Activated T-helper 1 cell treated with Interleukin-2 at 50 U/mL for 16 hours (primary cell): ENCODE data around the gene DHX32.
"Not testable (repeated sequence)": the region's sequence is repeated elsewhere in the genome, so short reads cannot be mapped to it uniquely, and the experiment has no call there.

Experiments
- DNase-seq: peaks from one replicate; pipeline ENCODE4 v3.0.0-alpha.2; 2020; ENCODE audit warnings: low read depth

The DHX32 gene

DNA sequence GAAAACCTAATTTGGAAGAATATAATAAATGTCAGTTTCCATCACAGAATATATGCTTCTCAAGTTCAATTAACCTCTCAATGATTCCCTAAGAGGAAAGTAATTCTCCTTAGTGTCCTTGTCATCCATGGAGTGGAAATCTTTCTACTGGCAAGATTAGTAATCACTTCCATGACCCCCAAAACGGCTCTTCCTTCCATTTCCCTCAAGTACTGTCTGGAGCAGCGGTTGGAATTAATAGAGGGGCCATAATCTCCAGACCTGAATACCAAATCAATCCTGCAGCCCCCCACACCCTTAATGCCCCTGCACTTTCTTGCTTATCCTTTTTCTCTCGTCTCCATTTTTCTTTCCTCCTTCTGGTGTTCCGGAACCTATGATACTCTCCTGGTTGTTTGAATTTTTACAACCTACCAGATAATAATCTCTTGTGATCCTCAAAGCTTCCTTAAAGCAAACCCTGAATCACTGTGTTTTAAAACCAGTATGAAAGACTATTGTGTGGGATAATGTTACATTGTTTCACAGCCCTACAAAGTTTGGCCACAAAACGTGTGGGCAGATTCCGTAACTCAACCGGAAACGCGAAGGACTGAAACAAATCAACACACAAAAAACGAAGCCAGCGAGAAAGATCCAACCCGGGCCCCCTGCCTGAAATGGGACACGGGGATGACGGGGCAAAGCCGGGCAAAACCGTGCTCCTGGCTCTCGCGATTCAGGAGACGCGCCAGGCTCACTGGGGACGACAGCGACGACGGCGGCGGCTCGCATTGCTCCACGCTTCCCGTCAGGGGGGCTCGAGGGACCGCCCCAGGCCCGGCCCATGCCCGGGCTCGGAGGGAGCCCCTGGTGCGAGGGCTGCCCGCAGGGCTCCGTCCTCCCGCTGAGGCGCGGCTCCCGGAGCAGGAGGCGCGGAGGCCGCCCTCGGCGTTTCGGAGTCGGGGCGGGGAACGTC is 14.3 kb upstream of the DHX32 start:
- peak; percentile 4 for DNase-seq

DNA sequence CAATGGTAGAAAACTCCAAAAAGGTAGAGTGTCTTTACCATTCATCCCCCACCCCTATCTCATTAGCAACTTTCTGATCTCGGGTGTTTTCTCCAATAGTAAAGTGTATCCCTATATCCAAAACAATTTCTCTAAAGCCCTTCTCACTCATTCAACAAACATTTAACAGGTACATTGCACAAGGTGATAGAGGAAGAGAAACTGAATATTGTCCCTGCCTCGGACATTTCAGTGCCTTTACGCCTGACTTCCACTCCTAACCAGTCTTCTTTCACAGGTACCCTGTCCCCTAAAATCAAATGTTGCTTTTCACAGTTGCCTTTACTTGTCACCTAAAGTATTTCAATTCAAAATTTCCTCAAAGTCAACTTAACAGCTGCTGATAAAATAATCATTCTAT is 13.1 kb upstream of the DHX32 start:
- not testable (repeated sequence) for DNase-seq

DNA sequence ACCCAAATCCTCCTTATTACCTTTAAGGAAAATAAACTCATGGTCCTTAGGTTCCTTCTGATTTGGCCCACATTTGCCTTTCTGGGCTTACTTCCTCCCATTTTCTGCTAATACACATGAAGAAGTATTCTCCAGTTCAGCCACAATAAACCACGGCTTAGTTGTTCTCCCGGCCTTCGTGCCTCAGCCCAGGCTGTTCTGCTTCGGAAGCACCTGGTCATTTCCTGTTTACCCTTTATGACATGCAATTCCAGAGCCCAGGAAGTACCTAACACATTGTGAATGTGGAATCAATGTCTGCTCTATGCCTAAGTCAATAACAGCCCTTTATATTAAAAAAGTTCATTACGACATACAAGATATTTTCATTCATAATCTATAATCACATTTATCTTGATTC is 11.3 kb upstream of the DHX32 start:
- not testable (repeated sequence) for DNase-seq

DNA sequence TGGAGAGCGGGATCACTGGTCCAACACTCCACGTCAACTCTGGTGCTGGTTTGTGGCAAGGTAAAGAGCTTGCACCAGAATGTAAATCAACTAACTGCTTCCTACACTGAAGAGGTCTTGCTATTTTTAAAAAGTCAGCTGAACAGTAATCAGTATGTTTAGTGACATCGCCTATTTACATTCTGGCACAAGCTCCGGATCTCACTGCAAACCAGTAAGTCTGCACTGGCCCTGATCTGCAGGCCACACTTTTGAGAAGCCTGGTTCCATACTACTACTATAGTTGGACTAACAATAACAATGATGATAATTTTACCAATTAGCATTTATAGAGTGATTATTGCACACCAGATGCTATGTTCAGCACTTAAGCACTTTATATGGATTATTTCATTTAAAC is 8.3 kb upstream of the DHX32 start:
- DNase-seq = not testable (repeated sequence)

DNA sequence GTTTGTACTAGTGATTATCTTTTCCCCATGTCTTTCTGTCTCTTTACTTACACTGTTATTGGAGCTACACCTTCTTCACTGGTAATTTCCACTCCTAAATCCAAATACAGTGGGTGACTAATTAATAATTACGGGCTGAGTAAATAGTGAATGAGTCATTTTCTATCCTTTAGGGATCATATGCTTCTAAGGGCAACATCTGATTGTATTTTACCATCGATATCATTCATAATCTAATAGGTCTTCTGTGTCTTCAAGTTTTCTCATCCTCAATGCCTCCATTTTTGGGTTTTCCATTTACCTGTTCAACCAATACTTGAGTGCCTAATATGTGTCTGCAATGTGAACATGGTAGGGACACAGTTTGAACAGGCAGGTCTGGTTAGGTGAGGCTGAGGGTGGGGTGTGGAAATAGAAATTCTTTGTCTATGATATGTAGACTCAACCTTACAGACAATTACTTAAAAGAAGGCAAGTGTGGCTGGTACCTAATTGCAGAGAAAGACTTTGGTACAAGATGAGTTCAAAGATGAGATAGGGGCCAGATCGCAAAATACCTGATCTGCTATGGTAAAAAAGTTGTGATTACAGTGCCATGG is 5.9 kb upstream of the DHX32 start:
- no peak for DNase-seq

DNA sequence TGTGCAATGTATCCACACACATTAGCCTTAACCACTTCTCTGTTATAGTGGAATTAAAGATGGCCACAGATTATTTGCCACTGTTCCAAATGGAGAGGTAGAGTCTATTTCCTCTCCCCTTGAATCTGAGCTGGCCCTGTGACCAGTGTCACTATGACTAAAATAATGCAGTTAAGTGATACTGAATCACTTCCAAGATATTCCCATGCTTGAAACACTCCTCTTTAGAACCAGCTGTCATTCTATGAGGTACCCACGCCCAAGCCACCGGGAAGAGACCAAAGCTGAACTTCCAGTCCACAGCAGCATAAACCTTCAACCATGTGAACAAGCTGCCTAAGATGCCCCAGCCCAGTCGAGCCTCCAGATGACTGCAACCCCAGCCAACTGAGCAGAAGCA is 2.1 kb upstream of the DHX32 start:
- no peak for DNase-seq

DNA sequence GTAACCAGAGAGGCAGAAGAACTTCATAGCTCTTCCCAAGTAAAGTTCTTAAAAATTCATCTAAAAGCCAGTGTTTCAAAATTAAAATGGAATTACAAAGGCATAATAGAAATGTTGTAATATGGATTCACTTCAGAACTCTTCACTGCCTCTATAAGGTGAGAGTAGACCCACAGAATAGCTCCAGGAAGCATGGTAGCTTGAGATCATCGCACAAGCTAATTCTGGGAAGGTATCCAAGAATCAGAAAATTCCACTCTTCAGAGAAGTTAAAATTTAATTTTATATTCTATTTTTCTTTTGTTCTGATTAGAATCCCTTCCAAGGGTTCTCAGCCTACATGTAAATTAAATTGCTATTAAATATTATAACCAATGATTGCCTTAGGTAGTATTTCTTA is 1.5 kb upstream of the DHX32 start:
- no peak for DNase-seq

DNA sequence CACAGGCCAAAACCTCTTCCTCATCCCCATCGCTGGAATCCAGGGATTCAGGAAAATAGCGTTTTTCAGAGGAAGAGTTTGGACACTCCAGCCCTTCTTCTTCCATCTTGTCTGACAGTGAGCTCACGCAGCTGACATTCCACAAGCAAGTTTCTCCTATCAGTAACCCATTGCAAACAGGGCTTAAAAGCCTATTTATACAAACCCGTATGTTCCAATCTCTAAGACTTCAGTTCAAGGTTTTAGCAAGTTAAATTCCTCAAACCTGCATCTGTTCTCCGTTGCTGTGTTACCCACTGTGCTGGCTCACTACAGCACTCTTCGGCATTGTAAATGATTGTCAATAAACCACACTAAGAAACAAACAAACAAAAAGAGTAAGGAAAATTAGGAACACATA is 373 bp downstream of the DHX32 start:
- DNase-seq = no peak

DNA sequence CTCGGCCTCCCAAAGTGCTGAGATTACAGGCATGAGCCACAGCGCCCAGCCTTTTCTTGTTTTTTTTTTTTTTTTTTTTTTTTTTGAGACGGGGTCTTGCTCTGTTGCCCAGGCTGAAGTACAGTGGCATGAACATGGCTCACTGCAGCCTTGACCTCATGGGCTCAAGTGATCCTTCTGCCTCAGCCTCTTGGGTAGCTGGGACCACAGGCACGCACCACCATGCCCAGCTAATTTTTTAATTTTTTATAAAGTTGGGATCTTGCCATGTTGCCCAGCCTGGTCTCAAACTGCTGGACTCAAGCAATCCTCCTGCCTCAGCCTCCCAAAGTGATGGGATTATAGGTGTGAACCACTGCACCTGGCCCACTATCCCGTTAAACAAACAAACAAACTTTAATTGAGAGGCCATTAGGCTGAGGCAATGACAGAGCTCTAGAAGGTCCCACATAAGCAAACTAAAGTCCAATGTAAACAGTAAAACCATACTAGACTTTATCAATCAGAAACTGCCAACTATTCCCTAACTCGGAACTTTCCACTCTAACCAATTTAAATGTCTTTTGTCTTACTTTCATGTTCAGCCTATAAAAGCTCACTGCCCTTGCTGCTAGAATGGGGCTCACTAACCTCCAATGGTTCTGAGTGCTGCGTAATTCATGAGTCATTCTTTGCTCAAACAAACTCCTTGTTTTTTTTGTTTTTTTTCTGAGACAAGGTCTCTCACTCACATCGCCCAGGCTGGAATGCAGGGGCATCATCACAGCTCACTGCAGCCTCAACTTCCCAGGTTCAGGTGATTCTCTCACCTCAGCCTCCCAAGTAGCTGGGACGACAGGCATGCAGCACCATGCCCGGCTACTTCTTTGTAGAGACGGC is 1.9 kb downstream of the DHX32 start:
- no peak for DNase-seq

DNA sequence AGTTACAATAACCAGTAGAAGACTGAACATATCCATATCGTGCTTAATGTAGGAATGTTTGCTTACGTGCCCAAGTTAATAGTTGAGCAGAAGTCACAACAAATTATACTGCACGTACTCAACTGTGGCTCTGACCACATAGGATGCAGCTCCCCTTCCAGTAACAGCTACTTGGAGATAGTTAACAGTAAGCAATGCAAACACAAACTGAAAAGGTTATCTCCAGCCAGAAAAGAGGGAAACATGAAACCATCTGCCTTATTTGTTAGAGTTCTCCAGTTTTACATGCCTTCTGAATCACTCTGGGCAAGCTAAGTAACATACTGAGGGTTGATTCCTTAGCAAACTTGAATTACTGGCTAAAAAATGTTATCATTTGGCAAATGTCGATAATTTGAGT is 9.8 kb downstream of the DHX32 start:
- no peak for DNase-seq

DNA sequence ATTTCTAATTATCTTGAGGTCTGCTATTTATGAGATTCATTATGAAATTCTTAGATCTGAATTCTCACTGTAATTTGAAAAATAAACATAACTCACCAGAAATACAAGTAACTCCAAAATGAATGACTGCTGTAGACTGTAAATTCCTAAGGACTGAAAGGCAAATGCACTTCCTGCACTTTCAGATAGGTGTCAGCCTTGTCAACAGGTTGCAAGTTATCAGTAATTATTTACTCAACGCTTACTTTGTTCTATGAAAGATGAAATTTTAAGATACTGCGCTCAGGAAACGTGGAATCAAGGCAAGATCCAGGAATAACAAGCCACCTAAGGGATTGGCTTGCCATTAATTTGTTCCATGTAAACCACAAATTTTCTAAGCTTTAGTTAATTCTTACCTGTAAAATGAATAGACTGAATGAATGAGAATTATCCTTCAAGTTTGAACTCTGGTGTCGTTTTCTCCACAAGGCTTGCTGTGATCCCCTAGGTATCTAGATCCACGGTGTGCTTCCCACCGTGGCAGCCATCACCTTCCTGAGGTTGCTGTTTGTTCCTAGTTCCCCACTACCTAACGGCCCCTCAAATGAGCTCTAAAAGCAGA is 12.6 kb downstream of the DHX32 start:
- no peak for DNase-seq

DNA sequence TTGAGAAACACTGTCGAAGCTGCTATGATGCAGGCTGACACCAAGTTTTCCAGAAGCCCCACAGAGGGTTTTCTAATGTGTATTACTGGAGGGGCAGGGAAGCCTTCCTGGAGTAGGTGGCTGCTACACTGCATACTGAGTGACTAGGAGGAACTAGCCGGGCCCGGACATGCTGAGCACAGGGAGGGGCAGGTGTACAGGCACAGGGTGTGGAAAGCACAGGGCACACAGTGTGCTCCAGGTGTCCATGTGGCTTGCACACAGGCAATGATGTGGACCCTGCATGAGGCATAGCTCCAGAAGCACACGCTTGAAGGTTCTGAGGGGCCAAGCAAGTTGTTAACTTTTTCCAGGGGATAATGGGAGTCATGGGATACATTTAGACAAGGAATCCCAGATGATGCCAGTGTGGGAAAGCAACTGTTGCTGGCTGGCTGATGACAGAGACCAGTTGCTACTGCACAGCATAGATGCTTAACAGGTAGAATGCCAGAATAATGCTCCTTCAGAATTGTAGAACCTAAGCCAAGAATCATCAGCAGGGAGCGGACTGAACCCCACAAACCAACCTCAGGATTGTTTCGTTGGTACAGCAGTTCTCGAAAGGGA is 14.6 kb downstream of the DHX32 start:
- DNase-seq = no peak

DNA sequence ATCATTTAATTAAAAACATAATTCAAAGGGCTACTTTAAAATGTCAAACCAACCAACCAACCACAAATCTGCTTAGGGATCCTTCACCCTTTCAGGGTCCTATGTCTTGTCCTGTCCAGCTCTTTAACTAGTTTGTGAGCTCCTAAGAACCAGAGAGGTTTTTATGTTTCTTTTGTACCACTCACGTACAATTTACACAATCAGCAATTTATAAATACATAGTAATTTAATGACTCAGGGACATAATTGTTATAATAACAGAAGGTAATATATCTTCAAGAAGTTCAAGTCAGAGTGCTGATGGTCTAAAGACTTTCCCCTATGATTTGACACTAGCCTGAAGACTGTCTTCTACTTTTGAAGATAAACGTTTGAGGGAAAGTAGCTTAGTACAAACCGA is 16.0 kb downstream of the DHX32 start:
- no peak for DNase-seq

DNA sequence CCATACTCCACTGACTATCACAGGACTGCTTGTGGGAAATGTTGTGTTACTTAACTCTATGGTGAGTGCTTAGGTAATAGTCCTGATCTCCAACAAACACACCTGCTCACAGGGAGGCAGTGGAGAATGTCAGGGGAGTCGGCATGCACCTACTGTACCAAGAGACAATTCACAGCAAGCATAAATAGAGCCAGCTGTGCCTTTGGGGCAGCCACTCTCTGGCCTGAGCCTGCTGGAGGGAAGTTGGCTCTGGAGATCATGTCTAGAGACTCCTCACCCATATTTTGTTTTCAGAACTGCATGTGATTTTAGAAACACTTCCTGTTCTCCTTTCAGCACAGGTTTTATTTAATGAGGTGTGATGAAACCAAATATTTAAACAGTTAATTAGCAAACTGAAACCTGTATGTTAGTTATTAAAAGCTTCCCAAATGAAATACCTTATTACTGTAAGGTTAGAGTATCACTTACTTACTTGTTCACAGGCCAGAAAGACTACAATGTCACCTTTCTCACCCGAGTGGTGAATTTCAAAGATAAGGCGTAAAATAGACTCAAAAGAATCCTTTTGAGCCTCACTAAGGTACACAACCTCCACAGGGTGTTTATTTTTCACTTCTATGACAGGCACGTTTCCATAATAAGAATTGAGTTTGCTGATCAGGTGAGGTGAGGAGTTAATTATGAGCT is 21.8 kb downstream of the DHX32 start:
- DNase-seq = no peak

DNA sequence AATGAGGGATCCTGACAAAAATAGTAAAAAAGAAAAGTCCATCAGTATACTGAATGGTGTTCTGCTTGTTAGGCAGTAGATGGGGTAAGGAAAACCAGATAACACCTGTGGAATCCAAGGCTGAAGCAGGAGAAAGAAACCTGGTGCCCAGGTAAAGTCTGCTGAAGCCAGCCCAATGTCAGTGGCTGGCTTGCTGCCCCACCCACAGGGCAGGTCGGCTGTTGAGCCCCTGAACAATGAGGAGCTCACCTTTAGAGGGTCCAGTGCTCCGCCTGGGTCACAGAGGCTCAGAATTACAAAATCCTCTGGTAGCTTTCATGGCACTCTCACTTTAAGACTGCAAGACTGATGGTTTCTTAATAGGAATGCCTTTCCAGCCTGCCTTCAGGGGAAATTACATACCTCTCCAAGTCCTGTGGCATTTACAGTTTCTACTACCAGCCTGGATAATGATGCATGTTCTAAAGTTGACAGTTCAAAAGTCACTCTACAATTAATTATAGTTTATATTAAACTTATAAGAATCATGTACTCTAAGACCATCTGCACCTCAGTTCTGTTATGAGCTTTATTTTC is 23.8 kb downstream of the DHX32 start:
- DNase-seq = no peak

DNA sequence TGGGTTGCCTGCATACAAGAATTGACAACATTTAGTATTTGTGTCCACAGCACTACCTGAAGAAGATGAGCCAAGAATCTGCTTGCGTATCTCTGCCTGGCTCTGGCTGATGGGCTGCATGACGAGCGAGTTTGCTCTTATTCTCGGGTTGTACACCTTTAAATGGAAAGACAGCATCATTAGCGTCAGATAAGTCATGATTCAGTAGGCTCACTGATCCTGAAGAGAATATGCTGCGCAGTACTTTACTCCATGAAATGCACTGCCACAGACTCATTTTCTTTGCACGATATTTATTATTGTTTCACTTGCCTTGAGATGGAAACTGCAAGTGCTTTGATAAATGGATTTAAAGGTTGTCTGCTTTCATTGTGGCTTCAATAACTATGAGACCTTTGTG is 28.6 kb downstream of the DHX32 start:
- DNase-seq = no peak

DNA sequence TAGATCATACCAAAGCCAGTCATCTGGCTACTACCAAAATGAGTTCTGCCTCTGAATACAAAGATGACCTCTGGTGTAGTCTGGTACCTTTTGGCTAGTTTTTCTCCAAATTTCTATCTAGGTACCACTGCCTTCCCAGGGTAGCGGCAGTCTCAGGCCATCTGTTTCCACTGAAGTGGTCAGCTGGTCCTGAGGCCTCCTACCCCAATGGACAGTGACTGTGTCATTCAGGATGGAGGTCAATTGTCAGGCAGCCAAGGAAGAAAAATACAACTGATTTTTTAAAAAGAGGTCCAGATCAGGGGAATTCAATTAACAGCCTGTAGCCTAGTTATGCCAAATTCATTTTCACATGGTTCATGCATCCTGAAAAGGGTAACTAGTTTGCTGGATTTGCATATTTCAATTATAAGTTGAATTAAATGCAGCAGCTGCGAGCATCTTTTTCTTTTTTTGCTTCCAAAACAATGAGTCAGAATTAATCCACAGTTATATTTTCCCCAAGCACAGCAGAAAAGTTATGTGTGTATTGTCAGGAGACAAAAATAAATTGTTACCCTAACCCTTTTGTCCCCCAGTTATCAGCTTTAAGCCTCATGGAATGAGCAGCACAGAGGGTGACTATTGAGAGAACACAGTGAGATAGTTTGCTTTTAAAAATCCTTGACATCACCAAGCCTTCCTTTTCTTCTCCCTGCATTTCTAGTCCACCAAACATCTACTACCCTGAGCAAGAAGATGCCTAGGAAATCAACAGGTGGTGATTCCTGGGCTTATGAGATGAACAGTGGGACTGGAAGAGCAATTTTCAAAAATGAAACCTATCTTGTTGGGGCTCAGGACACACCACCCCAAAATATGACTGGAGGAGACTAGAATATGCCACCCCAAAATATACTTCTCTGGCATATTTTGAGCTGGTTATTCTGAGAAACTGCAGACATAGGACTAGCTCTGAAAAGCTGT is 30.0 kb downstream of the DHX32 start:
- DNase-seq = no peak

DNA sequence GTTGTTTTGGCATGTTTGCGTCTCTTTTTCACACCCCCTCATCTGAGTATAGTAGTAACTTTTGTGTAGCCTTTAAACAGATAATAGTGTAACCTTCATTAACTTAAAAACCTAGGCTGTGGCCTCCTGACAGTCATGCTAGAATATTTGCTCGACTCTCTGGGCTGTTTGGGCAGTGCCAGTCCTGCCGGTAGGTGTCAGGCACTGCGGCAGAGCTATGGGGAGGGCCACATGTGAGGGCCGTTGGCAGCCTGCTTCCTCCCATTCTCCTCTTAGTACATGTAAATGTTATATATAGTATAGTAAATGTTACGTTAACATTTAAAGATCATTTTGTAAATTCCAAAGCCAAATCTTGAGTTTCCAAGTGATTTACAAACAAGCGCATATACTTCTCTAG is 31.6 kb downstream of the DHX32 start:
- no peak for DNase-seq

DNA sequence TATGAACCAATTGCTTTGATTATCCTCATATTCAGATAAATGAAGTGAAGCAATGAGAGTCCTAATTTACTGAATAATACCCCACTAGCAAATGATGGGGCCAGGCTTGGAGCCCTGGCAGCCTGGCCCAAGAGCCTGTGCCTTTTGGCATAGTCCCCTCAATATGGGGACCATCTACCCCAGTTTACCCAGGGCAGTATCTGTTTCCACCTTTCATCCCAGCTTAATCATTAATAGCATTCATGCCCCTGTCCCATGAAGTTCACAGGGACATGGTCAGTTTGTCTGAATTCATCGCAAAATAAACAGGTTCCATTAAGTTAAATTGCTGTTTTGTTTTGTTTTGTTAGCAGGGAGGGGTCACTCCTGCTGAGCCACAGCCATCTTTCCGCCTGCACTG is 32.2 kb downstream of the DHX32 start:
- no peak for DNase-seq

DNA sequence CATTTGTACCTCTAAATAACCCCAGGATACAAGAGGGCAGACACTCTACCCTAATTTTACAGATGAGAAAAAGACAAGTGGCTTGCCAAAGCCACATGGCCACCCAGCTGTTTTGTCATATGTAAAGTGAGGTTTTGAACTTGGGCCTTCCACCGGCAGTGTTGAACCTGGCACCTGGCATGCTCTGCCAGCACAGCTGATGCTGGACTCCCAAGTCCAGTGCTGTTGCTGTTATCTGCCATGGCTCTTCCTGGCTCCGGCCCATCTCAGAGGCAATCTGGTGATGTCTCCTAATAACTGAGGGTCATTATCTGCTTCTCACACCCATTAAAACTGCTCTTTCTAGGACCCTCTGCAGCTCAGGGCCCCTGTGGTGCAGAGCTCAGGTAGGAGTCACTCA is 32.7 kb downstream of the DHX32 start:
- DNase-seq = no peak
